Endothelial cell (in vitro differentiated cells): ENCODE data around the gene CASP14. TPM values are rescaled to one million over a fixed set of nuclear protein-coding genes. Genes with fewer than 3 reads are reported as not detected.
"Not testable (repeated sequence)": the region's sequence is repeated elsewhere in the genome, so short reads cannot be mapped to it uniquely, and the experiment has no call there.

Experiments
- DNase-seq: peaks from one replicate; pipeline ENCODE4 v3.0.0; 2021; ENCODE audit warnings: low spot score
- H3K27ac Mint-ChIP-seq: one replicate; pipeline ENCODE4 v1.8.0; 2021; ENCODE audit warnings: mixed read lengths, inconsistent platforms; ENCODE audit not compliant: unreplicated experiment
- H3K27me3 Mint-ChIP-seq: one replicate; pipeline ENCODE4 v1.8.0; 2021; ENCODE audit warnings: mild to moderate bottlenecking, moderate library complexity, mixed read lengths, inconsistent platforms; ENCODE audit not compliant: unreplicated experiment
- H3K36me3 Mint-ChIP-seq: one replicate; pipeline ENCODE4 v1.8.0; 2021; ENCODE audit warnings: mild to moderate bottlenecking, low read depth, mixed read lengths, inconsistent platforms; ENCODE audit not compliant: unreplicated experiment
- H3K4me1 Mint-ChIP-seq: one replicate; pipeline ENCODE4 v1.8.0; 2021; ENCODE audit warnings: mild to moderate bottlenecking, mixed read lengths, inconsistent platforms; ENCODE audit not compliant: unreplicated experiment
- H3K4me3 Mint-ChIP-seq: one replicate; pipeline ENCODE4 v1.8.0; 2021; ENCODE audit warnings: mild to moderate bottlenecking, mixed read lengths, inconsistent platforms; ENCODE audit not compliant: unreplicated experiment
- H3K9me3 Mint-ChIP-seq: one replicate; pipeline ENCODE4 v1.8.0; 2021; ENCODE audit warnings: mixed read lengths, inconsistent platforms; ENCODE audit not compliant: unreplicated experiment
- CTCF ChIP-seq: fragments of 200-600 bp; sonication (generic); IDR thresholded peaks from one replicate; pipeline ENCODE4 v1.5.0; 2021; ENCODE audit warnings: antibody characterized with exemption; ENCODE audit not compliant: unreplicated experiment
- total RNA-seq: library from RNA; stranded (reverse); fragmentation: NEBNext Ultra II Directional; extraction: Animal tissue kit (Norgen Biotek cat#: 25700); gene quantifications from one replicate; pipeline ENCODE4 v1.2.1, GENCODE V29; 2021; ENCODE audit not compliant: unreplicated experiment

CASP14 gene
- total RNA-seq, 1 donor from 2014 or later: not detected

GRCh38 chr19:15045506-15045905 lies 3.8 kb upstream of the CASP14 start:
- H3K4me3 Mint-ChIP-seq: no peak overlapping the region
- peaks cover 3% of the 10 kb centered on the region for H3K27me3 Mint-ChIP-seq
- peaks cover under 1% of the 10 kb centered on the region for H3K36me3 Mint-ChIP-seq
- no peaks in the 10 kb centered on the region for H3K4me1 Mint-ChIP-seq
- H3K9me3 Mint-ChIP-seq: no peaks in the 10 kb centered on the region
- DNase-seq: no peak
- no peak overlapping the region for H3K27ac Mint-ChIP-seq
- no peak for TF ChIP-seq CTCF

- Mint-ChIP-seq H3K4me1 (no peaks in the 10 kb centered on the region), H3K36me3 (peaks cover 5% of the 10 kb centered on the region), H3K27me3 (peaks cover 10% of the 10 kb centered on the region), H3K9me3 (no peaks in the 10 kb centered on the region), H3K4me3 (no peak overlapping the region), H3K27ac (no peak overlapping the region)
- no peak for TF ChIP-seq CTCF
- no peak for DNase-seq
These were observed 1.6 kb upstream of the CASP14 start for GRCh38 chr19:15047680-15048079.

- Mint-ChIP-seq H3K27me3 (peaks cover 10% of the 10 kb centered on the region), H3K27ac (no peak overlapping the region), H3K4me3 (no peak overlapping the region)
These were observed 1.2 kb upstream of the CASP14 start for GRCh38 chr19:15048128-15048527.

GRCh38 chr19:15050639-15051038 lies 1.4 kb downstream of the CASP14 start:
- no peak for TF ChIP-seq CTCF
- DNase-seq: no peak
- Mint-ChIP-seq H3K9me3 (no peaks in the 10 kb centered on the region), H3K4me1 (no peaks in the 10 kb centered on the region), H3K4me3 (no peak overlapping the region), H3K27me3 (peaks cover 8% of the 10 kb centered on the region), H3K27ac (no peak overlapping the region), H3K36me3 (peaks cover 5% of the 10 kb centered on the region)

More at GRCh38 chr19:15048128-15048527, 1.2 kb upstream of the CASP14 start:
- no peak for DNase-seq
- Mint-ChIP-seq H3K4me1 (no peaks in the 10 kb centered on the region), H3K36me3 (peaks cover 5% of the 10 kb centered on the region), H3K9me3 (no peaks in the 10 kb centered on the region)
- TF ChIP-seq CTCF: no peak

- DNase-seq: no peak
- no peaks in the 10 kb centered on the region for H3K4me1 Mint-ChIP-seq
- TF ChIP-seq CTCF: no peak
- no peak overlapping the region for H3K27ac Mint-ChIP-seq
- H3K27me3 Mint-ChIP-seq: peaks cover 2% of the 10 kb centered on the region
- H3K4me3 Mint-ChIP-seq: no peak overlapping the region
- no peaks in the 10 kb centered on the region for H3K36me3 Mint-ChIP-seq
- H3K9me3 Mint-ChIP-seq: peaks cover 17% of the 10 kb centered on the region
These were observed 12.8 kb downstream of the CASP14 start for GRCh38 chr19:15062036-15062435.

- not testable (repeated sequence) for H3K27ac Mint-ChIP-seq, H3K9me3 Mint-ChIP-seq, DNase-seq
These were observed 21.1 kb downstream of the CASP14 start for GRCh38 chr19:15070386-15070785.

More at GRCh38 chr19:15070386-15070785, 21.1 kb downstream of the CASP14 start:
- not testable (repeated sequence) for H3K36me3 Mint-ChIP-seq, H3K27me3 Mint-ChIP-seq, H3K4me1 Mint-ChIP-seq, H3K4me3 Mint-ChIP-seq
